ENCODE data around the gene DNER. TPM values are rescaled to one million over a fixed set of nuclear protein-coding genes. Genes with fewer than 3 reads are reported as not detected.

Gene DNER
- total and polyA plus RNA-seq, 10 of the 15 experiments (the other 5 are each of a cell fraction or from before 2014, with no cell fraction given) = 0.04 to 0.08 (median 0.07) TPM; not detected in 7

- TF ChIP-seq EED (IDR thresholded peaks at IDR 0.05; ENCODE audit: low read depth) = no peak
- TF ChIP-seq KLF5 (IDR thresholded peaks at IDR 0.05; ENCODE audit: partially characterized antibody) = no peak
These were observed 79.6 kb downstream of the DNER start (continued) for GRCh38 chr2:229634601-229635370.

DNA sequence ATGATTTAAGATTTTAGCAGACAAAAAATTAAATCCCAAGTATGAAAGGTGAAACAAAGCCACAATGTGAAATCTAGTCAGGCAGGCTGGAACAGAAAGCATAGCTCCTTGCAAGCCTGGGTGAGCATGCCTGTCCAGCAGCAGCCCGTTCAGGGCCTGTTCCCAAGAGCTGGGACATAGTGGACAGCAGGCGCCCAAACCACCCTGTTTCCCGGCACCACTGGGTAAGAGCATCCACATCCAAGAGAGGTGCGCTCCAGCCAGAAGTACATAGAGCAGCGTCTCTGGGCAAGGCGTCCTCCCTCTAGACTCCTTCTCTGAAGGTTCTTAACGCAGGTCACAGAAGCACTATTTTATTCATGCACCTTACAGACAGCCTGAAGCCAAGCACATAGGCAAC lies 80.8 kb downstream of the DNER start:
- POLR2A ChIA-PET = no interaction called here
- H3K4me3 ChIP-seq = no peak overlapping the region
- RAD21 ChIA-PET (ENCODE audit: unreplicated experiment) = no interaction called here
- DNase-seq (ENCODE audit: low read depth, low spot score) (no peak), FAIRE-seq (no peak), ATAC-seq (no peak)
- no peaks in the 10 kb centered on the region for H3K4me1 ChIP-seq (ENCODE audit: control insufficient read depth, insufficient read depth, low read length)
- SMC1A ChIA-PET (ENCODE audit: uncharacterized antibody, unreplicated experiment) = no interaction called here
- no TSS peak for BruUV-seq (replicated peaks)
- CTCF ChIA-PET = no interaction called here
- H3K27me3 ChIP-seq (replicated peaks in 1 of 2; ENCODE audit: control insufficient read depth in 2 of 2, insufficient read depth in 2 of 2, low read length in 1 of 2) = no peaks in the 10 kb centered on the region; a peak in 1 of 4 replicates
- intact Hi-C loops (cut with micrococcal nuclease; ENCODE audit: unreplicated experiment) = no loop called here
- no peaks in the 10 kb centered on the region for H4K20me1 ChIP-seq (ENCODE audit: control insufficient read depth, insufficient read depth)
- H3K27ac ChIP-seq (ENCODE audit: control insufficient read depth, insufficient read depth) = no peak overlapping the region
- H2AFZ ChIP-seq (ENCODE audit: control insufficient read depth, low read depth, low read length) = no peak overlapping the region
- WGBS (ENCODE audit: insufficient coverage, insufficient replicate concordance, low lambda C conversion rate, missing lambda C conversion rate) = 28% methylated on average over 7 of the region's 7 CpGs
- no peaks in the 10 kb centered on the region for H3K9me3 ChIP-seq (replicated peaks; ENCODE audit: control insufficient read depth, insufficient read depth, low read length)
- in situ Hi-C loops (cut with MboI) = no loop called here
- no peaks in the 10 kb centered on the region for H3K79me2 ChIP-seq (ENCODE audit: control insufficient read depth, insufficient read depth, low read length)
- no peak overlapping the region for H3K9ac ChIP-seq (ENCODE audit: control insufficient read depth, insufficient read depth, low read length)
- H3K36me3 ChIP-seq (ENCODE audit: control insufficient read depth in 2 of 2, insufficient read depth in 2 of 2, low read length in 1 of 2) = no peaks in the 10 kb centered on the region
- no peak overlapping the region for H3K4me2 ChIP-seq (ENCODE audit: control insufficient read depth, insufficient read depth)
- TF ChIP-seq ZBTB4 (CRISPR knock-in tag; IDR thresholded peaks at IDR 0.05) = no peak
- TF ChIP-seq, protein P1, sequence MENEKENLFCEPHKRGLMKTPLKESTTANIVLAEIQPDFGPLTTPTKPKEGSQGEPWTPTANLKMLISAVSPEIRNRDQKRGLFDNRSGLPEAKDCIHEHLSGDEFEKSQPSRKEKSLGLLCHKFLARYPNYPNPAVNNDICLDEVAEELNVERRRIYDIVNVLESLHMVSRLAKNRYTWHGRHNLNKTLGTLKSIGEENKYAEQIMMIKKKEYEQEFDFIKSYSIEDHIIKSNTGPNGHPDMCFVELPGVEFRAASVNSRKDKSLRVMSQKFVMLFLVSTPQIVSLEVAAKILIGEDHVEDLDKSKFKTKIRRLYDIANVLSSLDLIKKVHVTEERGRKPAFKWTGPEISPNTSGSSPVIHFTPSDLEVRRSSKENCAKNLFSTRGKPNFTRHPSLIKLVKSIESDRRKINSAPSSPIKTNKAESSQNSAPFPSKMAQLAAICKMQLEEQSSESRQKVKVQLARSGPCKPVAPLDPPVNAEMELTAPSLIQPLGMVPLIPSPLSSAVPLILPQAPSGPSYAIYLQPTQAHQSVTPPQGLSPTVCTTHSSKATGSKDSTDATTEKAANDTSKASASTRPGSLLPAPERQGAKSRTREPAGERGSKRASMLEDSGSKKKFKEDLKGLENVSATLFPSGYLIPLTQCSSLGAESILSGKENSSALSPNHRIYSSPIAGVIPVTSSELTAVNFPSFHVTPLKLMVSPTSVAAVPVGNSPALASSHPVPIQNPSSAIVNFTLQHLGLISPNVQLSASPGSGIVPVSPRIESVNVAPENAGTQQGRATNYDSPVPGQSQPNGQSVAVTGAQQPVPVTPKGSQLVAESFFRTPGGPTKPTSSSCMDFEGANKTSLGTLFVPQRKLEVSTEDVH (IDR thresholded peaks at IDR 0.05; ENCODE audit: low read depth, partially characterized antibody) = no peak
- no peak for TF ChIP-seq ZNF384 (IDR thresholded peaks at IDR 0.05; ENCODE audit: borderline replicate concordance, low read depth, low read length)
- no peak for TF ChIP-seq SPI1 (IDR thresholded peaks at IDR 0.05; ENCODE audit: borderline replicate concordance, insufficient read depth, low read depth, low read length)
- no peak for TF ChIP-seq LARP7 (IDR thresholded peaks at IDR 0.05)
- no peak for TF ChIP-seq KLF5 (IDR thresholded peaks at IDR 0.05; ENCODE audit: partially characterized antibody)
- no peak for TF ChIP-seq ZBED1 (IDR thresholded peaks at IDR 0.05; ENCODE audit: borderline replicate concordance)
- TF ChIP-seq, protein P2, sequence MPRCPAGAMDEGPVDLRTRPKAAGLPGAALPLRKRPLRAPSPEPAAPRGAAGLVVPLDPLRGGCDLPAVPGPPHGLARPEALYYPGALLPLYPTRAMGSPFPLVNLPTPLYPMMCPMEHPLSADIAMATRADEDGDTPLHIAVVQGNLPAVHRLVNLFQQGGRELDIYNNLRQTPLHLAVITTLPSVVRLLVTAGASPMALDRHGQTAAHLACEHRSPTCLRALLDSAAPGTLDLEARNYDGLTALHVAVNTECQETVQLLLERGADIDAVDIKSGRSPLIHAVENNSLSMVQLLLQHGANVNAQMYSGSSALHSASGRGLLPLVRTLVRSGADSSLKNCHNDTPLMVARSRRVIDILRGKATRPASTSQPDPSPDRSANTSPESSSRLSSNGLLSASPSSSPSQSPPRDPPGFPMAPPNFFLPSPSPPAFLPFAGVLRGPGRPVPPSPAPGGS (IDR thresholded peaks at IDR 0.05; ENCODE audit: borderline replicate concordance, insufficient read depth, low read depth, low read length, poor library complexity, severe bottlenecking) = no peak
